ENCODE data around the gene GPR39.

DNA sequence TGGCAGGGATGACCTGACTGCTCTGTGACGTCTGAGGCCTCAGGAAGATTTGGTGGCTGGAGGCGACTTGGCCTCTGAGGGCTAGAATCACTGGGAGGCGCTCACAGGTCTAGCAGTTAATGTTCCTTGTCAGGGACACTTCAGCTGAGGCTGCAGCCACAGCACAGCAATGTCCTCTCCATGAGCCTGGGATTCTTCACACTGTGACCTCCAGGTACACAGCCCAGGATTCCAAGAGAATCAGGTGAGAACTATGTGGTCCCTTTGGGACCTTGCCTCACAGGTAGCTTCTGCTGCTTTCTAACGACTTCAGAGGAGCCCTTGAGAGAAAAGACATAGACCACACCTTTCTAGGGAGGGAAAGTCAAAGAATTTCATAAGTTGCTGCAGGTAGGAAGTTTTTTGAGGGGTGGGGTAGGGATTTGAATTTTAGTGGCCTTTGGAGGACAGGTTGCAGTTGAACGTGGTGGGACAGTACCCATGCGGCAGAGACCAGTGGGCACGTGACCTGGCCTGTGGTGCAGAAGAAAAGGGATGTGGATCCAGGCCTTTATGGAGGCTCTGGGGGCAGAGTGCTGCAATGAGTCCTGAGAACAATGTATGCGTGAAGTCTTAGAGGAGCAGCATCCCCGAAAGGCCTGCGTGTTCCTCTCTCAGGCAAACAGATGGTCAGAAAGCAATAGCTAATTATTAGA, 167.2 kb downstream of the GPR39 start:
- TF ChIP-seq EZH2phosphoT487 (conservative IDR thresholded peaks at IDR 0.05; ENCODE audit: low read length): no peak
- TF ChIP-seq, protein P1, sequence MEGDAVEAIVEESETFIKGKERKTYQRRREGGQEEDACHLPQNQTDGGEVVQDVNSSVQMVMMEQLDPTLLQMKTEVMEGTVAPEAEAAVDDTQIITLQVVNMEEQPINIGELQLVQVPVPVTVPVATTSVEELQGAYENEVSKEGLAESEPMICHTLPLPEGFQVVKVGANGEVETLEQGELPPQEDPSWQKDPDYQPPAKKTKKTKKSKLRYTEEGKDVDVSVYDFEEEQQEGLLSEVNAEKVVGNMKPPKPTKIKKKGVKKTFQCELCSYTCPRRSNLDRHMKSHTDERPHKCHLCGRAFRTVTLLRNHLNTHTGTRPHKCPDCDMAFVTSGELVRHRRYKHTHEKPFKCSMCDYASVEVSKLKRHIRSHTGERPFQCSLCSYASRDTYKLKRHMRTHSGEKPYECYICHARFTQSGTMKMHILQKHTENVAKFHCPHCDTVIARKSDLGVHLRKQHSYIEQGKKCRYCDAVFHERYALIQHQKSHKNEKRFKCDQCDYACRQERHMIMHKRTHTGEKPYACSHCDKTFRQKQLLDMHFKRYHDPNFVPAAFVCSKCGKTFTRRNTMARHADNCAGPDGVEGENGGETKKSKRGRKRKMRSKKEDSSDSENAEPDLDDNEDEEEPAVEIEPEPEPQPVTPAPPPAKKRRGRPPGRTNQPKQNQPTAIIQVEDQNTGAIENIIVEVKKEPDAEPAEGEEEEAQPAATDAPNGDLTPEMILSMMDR (IDR thresholded peaks at IDR 0.05; ENCODE audit: insufficient read depth, low read length, poor library complexity, severe bottlenecking): no peak
